NT2/D1 (cell line): ENCODE results near the gene RAP1A.

Experiments used
- DNase-seq: peaks from one replicate; pipeline ENCODE4 v3.0.0-alpha.2; 2011; ENCODE audit warnings: low read depth, low spot score
- H3K27me3 ChIP-seq: 2 replicates; pipeline ENCODE4 v1.6.0; 2011; ENCODE audit warnings: mild to moderate bottlenecking; ENCODE audit not compliant: insufficient read length, insufficient read depth
- H3K36me3 ChIP-seq: 2 replicates; pipeline ENCODE4 v1.6.1; 2011; ENCODE audit warnings: mild to moderate bottlenecking, low read length, mixed read lengths; ENCODE audit not compliant: insufficient read depth, insufficient read length
- H3K4me1 ChIP-seq: 2 replicates; pipeline ENCODE4 v1.5.1; 2011; ENCODE audit not compliant: insufficient read depth, insufficient read length
- H3K4me3 ChIP-seq: 2 replicates; pipeline ENCODE4 v1.5.1; 2011; ENCODE audit warnings: low read depth; ENCODE audit not compliant: insufficient read length
- H3K9ac ChIP-seq: 2 replicates; pipeline ENCODE4 v1.6.0; 2011; ENCODE audit warnings: low read depth; ENCODE audit not compliant: insufficient read length
- H3K9me3 ChIP-seq: 2 replicates; pipeline ENCODE4 v1.5.1; 2011; ENCODE audit warnings: mild to moderate bottlenecking, low read length; ENCODE audit not compliant: insufficient read depth
- SUZ12 ChIP-seq: IDR thresholded peaks from 2 replicates; pipeline ENCODE4 v1.6.1; 2011; ENCODE audit not compliant: insufficient read length, insufficient read depth; ENCODE audit errors: extremely low read depth
- YY1 ChIP-seq: IDR thresholded peaks from 2 replicates; pipeline ENCODE4 v1.6.1; 2011; ENCODE audit not compliant: insufficient read length, insufficient read depth
- ZNF274 ChIP-seq: IDR thresholded peaks from 2 replicates; pipeline ENCODE4 v1.6.1; 2011; ENCODE audit warnings: mild to moderate bottlenecking, low read depth, low read length

Gene RAP1A

GRCh38 chr1:111619635-111620440, at the start of gene RAP1A:
TSS of gene RAP1A (plus strand) at chr1:111619789. CDS start at chr1:111691361, 71,572 bp downstream.
- H3K4me1 ChIP-seq, result no peaks in the 10 kb centered on the region
- H3K9ac ChIP-seq, result peak within 1 kb of the TSS; percentile 93
- H3K27me3 ChIP-seq, result no peaks in the 10 kb centered on the region
- H3K9me3 ChIP-seq, result no peaks in the 10 kb centered on the region
- peaks cover 4% of the 10 kb centered on the region for H3K36me3 ChIP-seq
- H3K4me3 ChIP-seq, result peak within 1 kb of the TSS; percentile 85
- DNase-seq, result peak; percentile 89
- TF ChIP-seq ZNF274, result no peak
- TF ChIP-seq SUZ12, result no peak
- no peak for TF ChIP-seq YY1

GRCh38 chr1:111569913-111570312, 49.7 kb upstream of the RAP1A start:
- TF ChIP-seq SUZ12 (no peak), ZNF274 (no peak), YY1 (no peak)
- Histone ChIP-seq H3K36me3 (no peaks in the 10 kb centered on the region), H3K27me3 (no peaks in the 10 kb centered on the region), H3K9ac (no peak overlapping the region), H3K9me3 (no peaks in the 10 kb centered on the region), H3K4me1 (no peaks in the 10 kb centered on the region), H3K4me3 (no peak overlapping the region)
- no peak for DNase-seq

DNA sequence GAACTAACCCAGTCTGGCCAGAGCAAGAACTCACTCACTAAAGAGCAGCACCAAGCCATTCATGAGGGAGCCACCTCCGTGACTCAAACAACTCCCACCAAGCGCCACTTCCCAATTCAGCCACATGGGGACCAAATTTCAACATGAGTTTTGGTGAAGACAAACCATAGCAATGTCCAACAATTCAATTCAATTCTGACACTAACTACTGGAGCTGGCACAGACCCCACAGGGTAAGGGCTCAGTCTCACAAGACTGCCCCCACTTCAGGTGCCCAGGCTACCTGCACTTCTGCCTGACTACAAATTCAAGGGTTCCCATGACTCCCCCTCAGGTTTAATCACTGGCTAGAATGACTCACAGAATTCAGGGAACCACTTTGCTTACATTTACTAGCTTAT, 48.8 kb upstream of the RAP1A start:
- no peak overlapping the region for H3K9ac ChIP-seq
- no peaks in the 10 kb centered on the region for H3K9me3 ChIP-seq
- no peak for DNase-seq
- H3K4me3 ChIP-seq, result no peak overlapping the region
- H3K27me3 ChIP-seq, result no peaks in the 10 kb centered on the region
- no peaks in the 10 kb centered on the region for H3K36me3 ChIP-seq
- no peak for TF ChIP-seq ZNF274
- no peak for TF ChIP-seq YY1
- no peak for TF ChIP-seq SUZ12
- H3K4me1 ChIP-seq, result no peaks in the 10 kb centered on the region

GRCh38 chr1:111571239-111571638, 48.4 kb upstream of the RAP1A start:
- H3K27me3 ChIP-seq, result no peaks in the 10 kb centered on the region
- H3K4me1 ChIP-seq, result no peaks in the 10 kb centered on the region
- no peak for DNase-seq
- TF ChIP-seq ZNF274 (no peak), SUZ12 (no peak), YY1 (no peak)
- H3K4me3 ChIP-seq, result no peak overlapping the region
- H3K36me3 ChIP-seq, result no peaks in the 10 kb centered on the region
- no peaks in the 10 kb centered on the region for H3K9me3 ChIP-seq
- no peak overlapping the region for H3K9ac ChIP-seq

DNA sequence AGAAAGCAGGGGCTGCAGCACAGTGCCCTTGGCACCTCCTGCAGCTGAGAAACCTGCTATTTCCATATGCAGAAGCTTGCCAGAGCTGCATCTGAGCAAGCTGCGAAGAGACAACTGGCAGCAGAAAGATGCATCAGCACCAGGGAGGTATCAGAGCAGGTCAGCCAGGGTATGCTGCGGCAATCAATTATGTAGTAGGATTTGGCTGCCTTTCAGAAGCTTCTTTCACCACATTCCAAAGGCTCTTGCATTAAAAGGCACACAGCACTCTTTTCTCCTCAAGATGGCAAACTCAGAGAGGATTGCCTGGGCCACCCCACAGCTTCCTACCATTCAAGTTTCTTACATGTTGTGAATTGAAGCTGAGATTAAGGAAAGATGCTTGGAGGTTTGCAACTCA, 47.6 kb upstream of the RAP1A start:
- no peak for DNase-seq
- Histone ChIP-seq H3K9me3 (no peaks in the 10 kb centered on the region), H3K4me1 (no peaks in the 10 kb centered on the region), H3K9ac (no peak overlapping the region), H3K36me3 (no peaks in the 10 kb centered on the region), H3K4me3 (no peak overlapping the region), H3K27me3 (no peaks in the 10 kb centered on the region)
- TF ChIP-seq ZNF274 (no peak), YY1 (no peak), SUZ12 (no peak)

- H3K9ac ChIP-seq, result no peak overlapping the region
- DNase-seq, result no peak
- no peaks in the 10 kb centered on the region for H3K27me3 ChIP-seq
- no peaks in the 10 kb centered on the region for H3K36me3 ChIP-seq
- H3K4me1 ChIP-seq, result no peaks in the 10 kb centered on the region
- H3K4me3 ChIP-seq, result no peak overlapping the region
- TF ChIP-seq ZNF274, result no peak
- TF ChIP-seq SUZ12, result no peak
- TF ChIP-seq YY1, result no peak
- H3K9me3 ChIP-seq, result no peaks in the 10 kb centered on the region
Observed at GRCh38 chr1:111576547-111576946, 43.0 kb upstream of the RAP1A start.

GRCh38 chr1:111577814-111578213, 41.8 kb upstream of the RAP1A start:
- TF ChIP-seq SUZ12 (no peak), ZNF274 (no peak), YY1 (no peak)
- no peak for DNase-seq
- H3K9ac ChIP-seq, result no peak overlapping the region
- no peaks in the 10 kb centered on the region for H3K9me3 ChIP-seq
- no peak overlapping the region for H3K4me3 ChIP-seq
- no peaks in the 10 kb centered on the region for H3K36me3 ChIP-seq
- no peaks in the 10 kb centered on the region for H3K27me3 ChIP-seq
- no peaks in the 10 kb centered on the region for H3K4me1 ChIP-seq
